ENCODE measurements around the gene MRPL20. TPM values are rescaled to one million over a fixed set of nuclear protein-coding genes. Genes with fewer than 3 reads are reported as not detected.

MRPL20 gene
- total and polyA plus RNA-seq, 9 of the 15 experiments (the other 6 are each of a cell fraction or from before 2014, with no cell fraction given), result 180 to 671 (median 229) TPM

DNA sequence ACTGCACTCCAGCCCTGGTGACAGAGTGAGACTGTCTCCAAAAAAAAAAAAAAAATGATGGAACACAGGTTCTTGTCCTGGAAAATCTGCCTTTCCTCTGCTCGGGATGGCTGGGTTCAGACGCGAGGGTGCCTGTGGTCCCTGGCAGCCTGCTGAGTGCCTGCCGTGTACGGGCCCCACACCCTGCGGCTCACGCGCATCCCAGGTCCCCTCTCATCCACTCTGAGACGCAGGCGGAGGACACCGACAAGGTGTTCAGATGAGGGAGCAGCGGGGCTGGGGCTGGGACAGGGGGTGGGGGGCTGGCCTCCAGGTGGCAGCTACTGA, 18.3 kb upstream of the MRPL20 start:
- no peaks in the 10 kb centered on the region for H3K9me3 ChIP-seq (replicated peaks; ENCODE audit: control insufficient read depth, insufficient read depth, low read depth, low read length)
- no peaks in the 10 kb centered on the region for H3K27me3 ChIP-seq (ENCODE audit: control insufficient read depth in 2 of 2, insufficient read depth in 2 of 2, low read length in 2 of 2)
- H3K4me1 ChIP-seq (replicated peaks in 1 of 2; ENCODE audit: control insufficient read depth in 2 of 2, insufficient read depth in 2 of 2, low read length in 2 of 2), result peaks cover 3 to 50% of the 10 kb centered on the region in 2 experiments
- DNase-seq (ENCODE audit: extremely low read depth in 1 of 4, low spot score in 3 of 4) (peak in 1 of 4 experiments; percentile 74), FAIRE-seq (no peak), ATAC-seq (no peak)
- CTCF ChIA-PET (ENCODE audit: low intra/inter-chr PET ratio), result no interaction called here
- H3K4me2 ChIP-seq (ENCODE audit: insufficient read depth, low read length), result no peak overlapping the region
- H3K36me3 ChIP-seq (ENCODE audit: control insufficient read depth, insufficient read depth, low read length), result no peaks in the 10 kb centered on the region
- no peaks in the 10 kb centered on the region for H4K20me1 ChIP-seq (replicated peaks; ENCODE audit: control insufficient read depth, insufficient read depth, low read length)
- H3K9ac ChIP-seq (ENCODE audit: insufficient read depth in 1 of 2, low read depth in 2 of 2, low read length in 2 of 2), result no peak overlapping the region; a peak in 1 of 4 replicates
- no peak overlapping the region for H2AFZ ChIP-seq (ENCODE audit: low read depth, low read length)
- POLR2A ChIA-PET, result interaction anchor here (1.0 to 1.8 kb wide), 2 partner anchors 10 to 17 kb away, joined by 4 read pairs; no protein-coding TSS in a partner anchor
- intact Hi-C loops (cut with micrococcal nuclease) (no loop called here), in situ Hi-C loops (cut with MboI) (no loop called here)
- H3K9me1 ChIP-seq (ENCODE audit: control insufficient read depth, insufficient read depth, low read length), result no peaks in the 10 kb centered on the region
- 75% methylated on average over 9 of the region's 12 CpGs for WGBS (ENCODE audit: insufficient coverage, low coverage, missing lambda C conversion rate)
- no peak overlapping the region for H3K4me3 ChIP-seq
- H3K79me2 ChIP-seq (ENCODE audit: control insufficient read depth, insufficient read depth, low read length), result no peaks in the 10 kb centered on the region
- no peak overlapping the region for H3K27ac ChIP-seq (ENCODE audit: extremely low read depth, low read depth, low read length)
- no TSS peak for BruUV-seq (replicated peaks)
- TF ChIP-seq SMAD4 (CRISPR knock-in tag; conservative IDR thresholded peaks at IDR 0.05), result no peak
- TF ChIP-seq PRMT5 (CRISPR knock-in tag; IDR thresholded peaks at IDR 0.05), result no peak
- TF ChIP-seq HDAC3 (IDR thresholded peaks at IDR 0.05; ENCODE audit: borderline replicate concordance, partially characterized antibody), result no peak
- no peak for TF ChIP-seq HNRNPK (IDR thresholded peaks at IDR 0.05; ENCODE audit: low read depth, low read length, poor library complexity, severe bottlenecking)
- TF ChIP-seq, protein P1, sequence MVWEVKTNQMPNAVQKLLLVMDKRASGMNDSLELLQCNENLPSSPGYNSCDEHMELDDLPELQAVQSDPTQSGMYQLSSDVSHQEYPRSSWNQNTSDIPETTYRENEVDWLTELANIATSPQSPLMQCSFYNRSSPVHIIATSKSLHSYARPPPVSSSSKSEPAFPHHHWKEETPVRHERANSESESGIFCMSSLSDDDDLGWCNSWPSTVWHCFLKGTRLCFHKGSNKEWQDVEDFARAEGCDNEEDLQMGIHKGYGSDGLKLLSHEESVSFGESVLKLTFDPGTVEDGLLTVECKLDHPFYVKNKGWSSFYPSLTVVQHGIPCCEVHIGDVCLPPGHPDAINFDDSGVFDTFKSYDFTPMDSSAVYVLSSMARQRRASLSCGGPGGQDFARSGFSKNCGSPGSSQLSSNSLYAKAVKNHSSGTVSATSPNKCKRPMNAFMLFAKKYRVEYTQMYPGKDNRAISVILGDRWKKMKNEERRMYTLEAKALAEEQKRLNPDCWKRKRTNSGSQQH (CRISPR knock-in tag; IDR thresholded peaks at IDR 0.05), result no peak
- no peak for TF ChIP-seq ELF2 (CRISPR knock-in tag; IDR thresholded peaks at IDR 0.05)
- TF ChIP-seq KLF16 (IDR thresholded peaks at IDR 0.05), result no peak
- no peak for TF ChIP-seq SRSF3 (IDR thresholded peaks at IDR 0.05; ENCODE audit: insufficient read depth, low read length)
- TF ChIP-seq, protein P2, sequence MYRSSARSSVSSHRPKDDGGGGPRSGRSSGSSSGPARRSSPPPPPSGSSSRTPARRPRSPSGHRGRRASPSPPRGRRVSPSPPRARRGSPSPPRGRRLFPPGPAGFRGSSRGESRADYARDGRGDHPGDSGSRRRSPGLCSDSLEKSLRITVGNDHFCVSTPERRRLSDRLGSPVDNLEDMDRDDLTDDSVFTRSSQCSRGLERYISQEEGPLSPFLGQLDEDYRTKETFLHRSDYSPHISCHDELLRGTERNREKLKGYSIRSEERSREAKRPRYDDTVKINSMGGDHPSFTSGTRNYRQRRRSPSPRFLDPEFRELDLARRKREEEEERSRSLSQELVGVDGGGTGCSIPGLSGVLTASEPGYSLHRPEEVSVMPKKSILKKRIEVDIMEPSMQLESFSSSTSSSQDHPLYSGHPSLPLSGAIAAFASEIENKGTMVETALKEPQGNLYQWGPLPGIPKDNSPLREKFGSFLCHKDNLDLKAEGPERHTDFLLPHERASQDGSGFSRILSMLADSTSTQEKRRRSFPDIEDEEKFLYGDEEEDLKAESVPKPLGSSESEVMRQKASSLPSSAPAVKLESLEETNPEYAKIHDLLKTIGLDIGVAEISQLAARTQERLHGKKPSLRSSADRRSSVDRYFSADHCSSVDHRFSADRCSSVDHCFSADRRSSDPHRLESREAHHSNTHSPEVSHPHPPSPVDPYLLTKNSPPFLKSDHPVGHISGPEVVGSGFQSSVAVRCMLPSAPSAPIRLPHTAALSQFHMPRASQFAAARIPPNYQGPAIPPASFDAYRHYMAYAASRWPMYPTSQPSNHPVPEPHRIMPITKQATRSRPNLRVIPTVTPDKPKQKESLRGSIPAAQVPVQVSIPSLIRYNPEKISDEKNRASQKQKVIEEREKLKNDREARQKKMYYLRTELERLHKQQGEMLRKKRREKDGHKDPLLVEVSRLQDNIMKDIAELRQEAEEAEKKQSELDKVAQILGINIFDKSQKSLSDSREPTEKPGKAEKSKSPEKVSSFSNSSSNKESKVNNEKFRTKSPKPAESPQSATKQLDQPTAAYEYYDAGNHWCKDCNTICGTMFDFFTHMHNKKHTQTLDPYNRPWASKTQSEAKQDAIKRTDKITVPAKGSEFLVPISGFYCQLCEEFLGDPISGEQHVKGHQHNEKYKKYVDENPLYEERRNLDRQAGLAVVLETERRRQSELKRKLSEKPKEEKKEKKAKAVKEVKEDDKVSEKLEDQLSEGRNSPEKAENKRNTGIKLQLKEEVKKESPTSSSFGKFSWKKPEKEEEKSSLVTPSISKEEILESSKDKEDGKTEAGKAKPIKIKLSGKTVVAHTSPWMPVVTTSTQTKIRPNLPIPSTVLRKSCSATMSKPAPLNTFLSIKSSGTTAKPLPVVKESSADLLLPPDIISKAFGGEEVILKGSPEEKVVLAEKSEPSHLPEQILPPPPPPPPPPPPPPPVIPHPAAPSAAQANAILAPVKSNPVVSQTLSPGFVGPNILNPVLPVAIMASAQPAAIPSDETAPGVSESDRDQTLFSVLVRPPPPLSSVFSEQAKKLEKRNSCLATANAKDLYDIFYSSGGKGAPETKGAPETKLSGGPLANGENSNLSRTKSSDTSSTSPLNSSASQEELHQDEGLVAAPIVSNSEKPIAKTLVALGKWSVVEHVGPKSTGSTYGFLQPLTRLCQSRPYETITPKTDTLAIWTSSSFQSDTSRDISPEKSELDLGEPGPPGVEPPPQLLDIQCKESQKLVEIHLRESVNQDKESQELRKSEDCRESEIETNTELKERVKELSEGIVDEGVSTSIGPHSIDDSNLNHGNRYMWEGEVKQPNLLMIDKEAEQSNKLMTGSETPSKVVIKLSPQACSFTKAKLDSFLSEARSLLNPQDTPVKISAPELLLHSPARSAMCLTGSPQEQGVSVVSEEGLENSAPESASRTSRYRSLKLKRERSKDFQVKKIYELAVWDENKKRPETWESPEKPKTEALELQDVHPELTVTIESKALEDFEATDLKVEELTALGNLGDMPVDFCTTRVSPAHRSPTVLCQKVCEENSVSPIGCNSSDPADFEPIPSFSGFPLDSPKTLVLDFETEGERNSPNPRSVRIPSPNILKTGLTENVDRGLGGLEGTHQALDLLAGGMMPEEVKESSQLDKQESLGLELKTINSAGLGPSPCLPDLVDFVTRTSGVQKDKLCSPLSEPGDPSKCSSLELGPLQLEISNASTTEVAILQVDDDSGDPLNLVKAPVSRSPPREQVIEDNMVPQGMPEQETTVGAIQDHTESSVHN (IDR thresholded peaks at IDR 0.05; ENCODE audit: borderline replicate concordance in 1 of 2, low read depth in 1 of 2), result no peak
- no peak for TF ChIP-seq ZNF436 (CRISPR knock-in tag; IDR thresholded peaks at IDR 0.05)
- TF ChIP-seq HCFC1 (IDR thresholded peaks at IDR 0.05; ENCODE audit: low read depth, low read length), result no peak
- TF ChIP-seq, protein P3, sequence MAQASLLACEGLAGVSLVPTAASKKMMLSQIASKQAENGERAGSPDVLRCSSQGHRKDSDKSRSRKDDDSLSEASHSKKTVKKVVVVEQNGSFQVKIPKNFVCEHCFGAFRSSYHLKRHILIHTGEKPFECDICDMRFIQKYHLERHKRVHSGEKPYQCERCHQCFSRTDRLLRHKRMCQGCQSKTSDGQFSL (CRISPR knock-in tag; IDR thresholded peaks at IDR 0.05), result no peak
- TF ChIP-seq, protein P3 (tag; IDR thresholded peaks at IDR 0.05), result no peak
